Measurements from ENCODE around the gene ZNF652.

ZNF652 gene

DNA sequence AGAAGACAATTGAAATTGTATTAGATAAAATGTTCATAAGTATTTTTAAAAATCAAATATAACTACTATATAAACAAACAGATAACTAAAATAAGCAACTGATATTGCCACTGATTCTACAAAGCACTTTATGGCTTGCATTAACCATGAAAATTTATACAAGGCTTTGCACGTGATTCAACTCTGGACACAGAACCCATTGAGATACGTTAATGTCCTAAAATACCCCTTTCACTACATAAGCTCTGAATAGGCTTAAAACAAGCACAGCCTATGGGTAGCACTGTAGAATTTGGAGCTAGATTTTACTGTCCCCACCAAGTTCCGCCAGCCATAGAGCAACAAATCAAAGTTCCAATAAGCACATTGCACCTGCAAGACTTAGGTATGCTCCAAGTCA, 4.5 kb downstream of the ZNF652 start:
- H3K27ac Mint-ChIP-seq = no peak overlapping the region
- no peak overlapping the region for H3K4me3 Mint-ChIP-seq
- peaks cover 2% of the 10 kb centered on the region for H3K27me3 Mint-ChIP-seq
- no peaks in the 10 kb centered on the region for H3K36me3 Mint-ChIP-seq (ENCODE audit: low read depth)
- DNase-seq (no peak), ATAC-seq (no peak)
- H3K4me1 Mint-ChIP-seq = peaks cover 60% of the 10 kb centered on the region
- no peaks in the 10 kb centered on the region for H3K9me3 Mint-ChIP-seq

DNA sequence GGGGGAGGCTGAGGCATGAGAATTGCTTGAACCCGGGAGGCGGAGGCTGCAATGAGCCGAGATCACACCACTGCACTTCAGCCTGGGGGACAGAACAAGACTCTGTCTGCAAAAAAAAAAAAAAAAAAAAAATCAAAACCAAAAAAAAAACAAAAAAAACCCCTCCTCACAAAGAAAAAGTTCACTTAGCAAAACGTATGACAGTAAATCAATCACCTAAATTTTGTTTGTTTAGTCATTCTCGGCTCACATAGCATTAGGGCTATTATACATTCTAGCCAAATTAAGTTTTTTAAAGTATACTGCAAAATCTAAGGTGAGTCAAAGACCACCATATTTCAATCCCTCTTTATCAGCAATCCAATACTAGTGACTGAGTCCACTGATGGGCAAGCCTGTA, 5.7 kb downstream of the ZNF652 start:
- H3K4me1 Mint-ChIP-seq = peaks cover 67% of the 10 kb centered on the region
- H3K27ac Mint-ChIP-seq = no peak overlapping the region
- no peaks in the 10 kb centered on the region for H3K27me3 Mint-ChIP-seq
- H3K4me3 Mint-ChIP-seq = no peak overlapping the region
- no peaks in the 10 kb centered on the region for H3K36me3 Mint-ChIP-seq (ENCODE audit: low read depth)
- H3K9me3 Mint-ChIP-seq = no peaks in the 10 kb centered on the region
- DNase-seq = no peak
- ATAC-seq = no peak

DNA sequence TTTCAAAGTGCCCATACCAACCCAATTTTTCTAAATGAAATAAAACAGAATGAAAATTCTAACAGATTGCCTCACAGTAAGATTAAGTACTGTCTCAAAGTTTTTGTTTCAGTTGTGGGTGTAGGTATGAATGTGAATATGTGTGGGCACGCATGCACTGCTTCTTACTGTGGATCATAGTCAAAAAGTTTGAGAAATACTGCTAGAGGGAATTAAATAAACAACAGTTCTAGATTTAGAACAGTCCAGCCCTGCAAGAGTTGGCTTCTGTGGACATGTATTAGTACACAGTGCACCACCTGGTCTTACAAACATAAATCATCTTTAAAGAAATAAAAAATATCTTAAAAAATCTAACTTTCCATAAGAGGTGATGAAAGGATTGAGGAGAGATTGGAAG, 8.4 kb downstream of the ZNF652 start:
- H3K4me1 Mint-ChIP-seq = peaks cover 50% of the 10 kb centered on the region
- H3K4me3 Mint-ChIP-seq = peak overlapping the region; percentile 14
- ATAC-seq (no peak), DNase-seq (no peak)
- H3K36me3 Mint-ChIP-seq (ENCODE audit: low read depth) = no peaks in the 10 kb centered on the region
- no peaks in the 10 kb centered on the region for H3K27me3 Mint-ChIP-seq
- H3K27ac Mint-ChIP-seq = no peak overlapping the region
- no peaks in the 10 kb centered on the region for H3K9me3 Mint-ChIP-seq

GRCh38 chr17:49352587-49353154, 9.4 kb downstream of the ZNF652 start:
- DNase-seq (no peak), ATAC-seq (peak; percentile 93)
- no peaks in the 10 kb centered on the region for H3K9me3 Mint-ChIP-seq
- peaks cover 50% of the 10 kb centered on the region for H3K4me1 Mint-ChIP-seq
- H3K4me3 Mint-ChIP-seq = no peak overlapping the region
- H3K27me3 Mint-ChIP-seq = no peaks in the 10 kb centered on the region
- no peak overlapping the region for H3K27ac Mint-ChIP-seq
- peaks cover 2% of the 10 kb centered on the region for H3K36me3 Mint-ChIP-seq (ENCODE audit: low read depth)

DNA sequence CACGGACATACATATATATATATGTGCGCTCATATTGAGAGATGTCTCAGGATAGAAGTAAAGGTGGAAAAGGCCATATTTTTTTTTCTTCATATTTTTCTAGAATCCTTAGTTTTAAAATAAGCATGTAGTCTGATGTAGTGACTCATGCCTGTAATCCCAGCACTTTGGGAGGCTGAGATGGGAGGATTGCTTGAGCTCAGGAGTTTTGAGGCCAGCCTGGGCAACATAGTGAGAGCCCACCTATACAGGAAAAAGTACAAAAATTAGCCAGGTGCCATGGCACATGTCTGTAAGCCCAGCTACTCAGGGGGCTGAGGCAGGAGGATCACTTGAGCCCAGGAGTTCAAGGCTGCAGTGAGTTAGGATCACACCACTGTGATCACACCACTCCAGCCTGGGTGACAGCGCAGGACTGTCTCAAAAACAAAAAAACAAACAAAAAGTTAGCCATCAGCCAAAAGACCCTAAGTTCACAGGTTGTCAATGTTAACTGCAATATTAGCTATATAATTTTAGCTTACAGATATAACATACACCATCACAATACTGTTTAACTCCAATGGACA, 10.4 kb downstream of the ZNF652 start:
- no peak for DNase-seq
- no peak overlapping the region for H3K4me3 Mint-ChIP-seq
- H3K9me3 Mint-ChIP-seq = no peaks in the 10 kb centered on the region
- no peak for ATAC-seq
- H3K36me3 Mint-ChIP-seq (ENCODE audit: low read depth) = peaks cover 2% of the 10 kb centered on the region
- H3K27ac Mint-ChIP-seq = no peak overlapping the region
- no peaks in the 10 kb centered on the region for H3K27me3 Mint-ChIP-seq
- H3K4me1 Mint-ChIP-seq = peaks cover 55% of the 10 kb centered on the region

DNA sequence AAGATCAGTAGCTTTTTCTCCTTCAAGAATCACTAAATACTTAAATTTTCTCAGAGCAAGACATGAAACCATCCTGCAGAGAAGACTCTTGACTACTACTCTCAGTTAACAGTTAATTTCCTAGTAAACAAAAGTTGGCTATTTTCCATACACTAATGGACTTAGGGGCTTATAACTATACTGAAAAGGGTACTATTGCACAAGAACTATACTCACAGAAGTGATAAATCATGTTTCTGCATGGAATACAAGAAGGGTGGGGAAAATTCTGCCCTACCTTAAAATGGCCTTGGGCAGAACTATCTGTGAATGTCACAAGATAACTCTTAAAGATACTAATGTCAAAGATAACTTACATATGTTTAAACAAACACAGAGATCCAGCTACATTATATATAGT, 12.5 kb downstream of the ZNF652 start:
- Mint-ChIP-seq H3K4me3 (no peak overlapping the region), H3K27ac (no peak overlapping the region), H3K36me3 (ENCODE audit: low read depth) (peaks cover 2% of the 10 kb centered on the region), H3K9me3 (no peaks in the 10 kb centered on the region), H3K4me1 (peaks cover 61% of the 10 kb centered on the region), H3K27me3 (no peaks in the 10 kb centered on the region)
- no peak for DNase-seq
- ATAC-seq = no peak

DNA sequence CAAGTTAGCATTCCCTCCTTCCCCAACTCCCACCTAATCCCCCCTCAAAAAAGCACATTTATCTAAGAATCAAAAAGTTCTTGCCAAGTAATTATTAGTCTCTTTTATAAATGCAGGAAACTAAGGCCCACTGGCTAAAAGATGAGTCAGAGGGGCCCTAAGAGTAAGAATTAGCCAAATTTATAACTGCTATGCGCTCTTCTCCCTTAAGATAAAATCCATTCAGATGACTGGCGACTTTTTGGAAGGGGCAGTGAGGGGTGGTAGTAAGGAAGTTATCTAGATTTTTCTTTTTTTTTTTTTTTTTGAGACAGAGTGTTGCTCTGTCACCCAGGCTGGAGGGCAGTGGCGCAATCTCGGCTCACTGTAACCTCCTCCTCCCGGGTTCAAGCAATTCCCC, 17.1 kb downstream of the ZNF652 start:
- H3K4me3 Mint-ChIP-seq = no peak overlapping the region

GRCh38 chr17:49343273-49343672, 18.8 kb downstream of the ZNF652 start:
- Mint-ChIP-seq H3K27ac (peak overlapping the region; percentile 89), H3K27me3 (no peaks in the 10 kb centered on the region), H3K9me3 (no peaks in the 10 kb centered on the region), H3K36me3 (ENCODE audit: low read depth) (peaks cover 6% of the 10 kb centered on the region), H3K4me3 (peak overlapping the region; percentile 76), H3K4me1 (peaks cover 88% of the 10 kb centered on the region)
- DNase-seq = no peak
- ATAC-seq = peak; percentile 57

More for the DNA sequence above, 17.1 kb downstream of the ZNF652 start:
- no peak overlapping the region for H3K27ac Mint-ChIP-seq
- peaks cover 2% of the 10 kb centered on the region for H3K36me3 Mint-ChIP-seq (ENCODE audit: low read depth)
- H3K4me1 Mint-ChIP-seq = peaks cover 82% of the 10 kb centered on the region
- ATAC-seq (no peak), DNase-seq (no peak)
- no peaks in the 10 kb centered on the region for H3K27me3 Mint-ChIP-seq
- H3K9me3 Mint-ChIP-seq = no peaks in the 10 kb centered on the region

DNA sequence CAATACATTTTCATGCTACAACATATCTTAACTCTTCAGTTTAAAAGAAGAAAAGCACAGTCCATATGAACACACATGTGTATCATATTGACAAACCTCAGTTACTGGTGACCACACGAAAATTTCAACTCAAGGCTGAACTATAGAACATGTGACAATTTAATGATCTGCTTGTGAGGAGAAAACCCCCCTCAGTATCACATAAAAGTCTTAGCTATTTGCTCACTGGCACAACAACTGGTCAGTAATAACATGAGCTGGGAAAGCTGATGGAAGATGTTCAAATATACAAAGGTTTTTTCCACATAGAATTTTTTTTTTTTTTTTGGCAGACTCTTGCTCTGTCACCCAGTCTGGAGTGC, 19.5 kb downstream of the ZNF652 start:
- H3K27me3 Mint-ChIP-seq = no peaks in the 10 kb centered on the region
- DNase-seq (no peak), ATAC-seq (no peak)
- peaks cover 5% of the 10 kb centered on the region for H3K36me3 Mint-ChIP-seq (ENCODE audit: low read depth)
- peak overlapping the region; percentile 89 for H3K27ac Mint-ChIP-seq
- no peaks in the 10 kb centered on the region for H3K9me3 Mint-ChIP-seq
- peaks cover 88% of the 10 kb centered on the region for H3K4me1 Mint-ChIP-seq
- peak overlapping the region; percentile 59 for H3K4me3 Mint-ChIP-seq

GRCh38 chr17:49341356-49341755, 20.7 kb downstream of the ZNF652 start:
- Mint-ChIP-seq H3K4me3 (peak overlapping the region; percentile 66), H3K27ac (peak overlapping the region; percentile 89), H3K9me3 (no peaks in the 10 kb centered on the region), H3K4me1 (peaks cover 80% of the 10 kb centered on the region), H3K36me3 (ENCODE audit: low read depth) (peaks cover 5% of the 10 kb centered on the region), H3K27me3 (no peaks in the 10 kb centered on the region)
- DNase-seq (no peak), ATAC-seq (no peak)

- H3K4me1 Mint-ChIP-seq = peaks cover 74% of the 10 kb centered on the region
- H3K9me3 Mint-ChIP-seq = no peaks in the 10 kb centered on the region
- H3K27ac Mint-ChIP-seq = no peak overlapping the region
- no peak overlapping the region for H3K4me3 Mint-ChIP-seq
- peaks cover 5% of the 10 kb centered on the region for H3K36me3 Mint-ChIP-seq (ENCODE audit: low read depth)
- ATAC-seq (no peak), DNase-seq (no peak)
- no peaks in the 10 kb centered on the region for H3K27me3 Mint-ChIP-seq
Observed at GRCh38 chr17:49339354-49339753, 22.7 kb downstream of the ZNF652 start.

DNA sequence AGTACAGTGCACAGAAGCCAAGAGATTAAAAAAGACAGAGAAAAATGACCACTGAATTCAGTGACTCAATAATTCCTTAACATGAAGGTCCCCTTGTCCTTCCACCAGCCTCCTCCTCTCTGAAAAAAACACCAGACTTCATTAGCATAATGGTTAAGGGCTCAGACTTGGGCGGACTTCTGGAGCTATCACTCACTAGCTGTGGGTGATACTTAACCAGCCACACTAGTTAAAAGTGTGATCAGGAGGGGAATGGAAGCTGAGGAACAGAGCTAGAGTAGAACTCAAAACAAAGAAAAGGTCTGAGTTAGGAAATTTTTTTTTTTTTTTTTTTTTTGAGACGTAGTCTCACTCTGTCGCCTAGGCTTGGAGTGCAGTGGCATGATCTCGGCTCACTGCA, 23.2 kb downstream of the ZNF652 start:
- DNase-seq = peak; percentile 35
- Mint-ChIP-seq H3K4me1 (peaks cover 75% of the 10 kb centered on the region), H3K27me3 (no peaks in the 10 kb centered on the region), H3K36me3 (ENCODE audit: low read depth) (peaks cover 5% of the 10 kb centered on the region), H3K9me3 (no peaks in the 10 kb centered on the region), H3K4me3 (peak overlapping the region; percentile 49), H3K27ac (peak overlapping the region; percentile 79)
- peak; percentile 84 for ATAC-seq

GRCh38 chr17:49337884-49338283, 24.2 kb downstream of the ZNF652 start:
- DNase-seq = peak; percentile 24

GRCh38 chr17:49334744-49335512, 27.1 kb downstream of the ZNF652 start:
- DNase-seq (no peak), ATAC-seq (no peak)
- Mint-ChIP-seq H3K27me3 (no peaks in the 10 kb centered on the region), H3K4me3 (no peak overlapping the region), H3K9me3 (no peaks in the 10 kb centered on the region), H3K36me3 (ENCODE audit: low read depth) (peaks cover 5% of the 10 kb centered on the region), H3K4me1 (peaks cover 43% of the 10 kb centered on the region), H3K27ac (no peak overlapping the region)

More at GRCh38 chr17:49337884-49338283, 24.2 kb downstream of the ZNF652 start:
- Mint-ChIP-seq H3K27ac (peak overlapping the region; percentile 79), H3K36me3 (ENCODE audit: low read depth) (peaks cover 5% of the 10 kb centered on the region), H3K9me3 (no peaks in the 10 kb centered on the region), H3K4me1 (peaks cover 68% of the 10 kb centered on the region), H3K27me3 (no peaks in the 10 kb centered on the region), H3K4me3 (peak overlapping the region; percentile 49)
- peak; percentile 31 for ATAC-seq

GRCh38 chr17:49333804-49334203, 28.2 kb downstream of the ZNF652 start:
- peaks cover 36% of the 10 kb centered on the region for H3K4me1 Mint-ChIP-seq
- DNase-seq (no peak), ATAC-seq (no peak)
- no peak overlapping the region for H3K27ac Mint-ChIP-seq
- H3K4me3 Mint-ChIP-seq = no peak overlapping the region
- H3K36me3 Mint-ChIP-seq (ENCODE audit: low read depth) = peaks cover 2% of the 10 kb centered on the region
- H3K9me3 Mint-ChIP-seq = no peaks in the 10 kb centered on the region
- H3K27me3 Mint-ChIP-seq = no peaks in the 10 kb centered on the region

Data from activated naive CD8-positive, alpha-beta T cell treated with anti-CD3 and anti-CD28 coated beads, Interleukin-2, amount 50 U/mL, for 24 hours (primary cell).